Neural cell (in vitro differentiated cells): Measurements from ENCODE around the gene ASTN1. TPM values are rescaled to one million over a fixed set of nuclear protein-coding genes. Genes with fewer than 3 reads are reported as not detected.

ENCODE experiments used
- H2AFZ ChIP-seq: fragments of 200-600, 300-800 bp; sonication (generic), shearing (Covaris generic); 2 replicates; pipeline ENCODE4 v1.6.0; 2014; ENCODE audit warnings: low read depth, mild to moderate bottlenecking, antibody characterized with exemption, low read length, moderate library complexity
- H3F3A ChIP-seq: fragments of 200-600 bp; shearing (Covaris generic); 2 replicates; pipeline ENCODE4 v1.6.1; 2016; ENCODE audit warnings: mild to moderate bottlenecking, moderate library complexity, mixed read lengths, antibody characterized with exemption, low read length; ENCODE audit not compliant: insufficient read depth, poor library complexity, severe bottlenecking
- H3K27ac ChIP-seq: fragments of 200-600, 300-800 bp; sonication (generic), shearing (Covaris generic); 2 replicates; pipeline ENCODE4 v1.5.1; 2014; ENCODE audit warnings: mild to moderate bottlenecking, low read length, moderate library complexity
- H3K27me3 ChIP-seq: fragments of 300-800, 200-600 bp; sonication (generic), shearing (Covaris generic); 2 replicates; pipeline ENCODE4 v1.6.0; 2014; ENCODE audit warnings: mild to moderate bottlenecking, low read depth, low read length, moderate library complexity; ENCODE audit not compliant: insufficient read depth
- H3K36me3 ChIP-seq: fragments of 300-800, 200-600 bp; sonication (generic), shearing (Covaris generic); 2 replicates; pipeline ENCODE4 v1.5.1; 2014; ENCODE audit warnings: mild to moderate bottlenecking, antibody characterized with exemption, low read length, moderate library complexity; ENCODE audit not compliant: insufficient read depth
- H3K4me2 ChIP-seq: fragments of 300-800, 200-600 bp; sonication (generic), shearing (Covaris generic); 2 replicates; pipeline ENCODE4 v1.6.0; 2014; ENCODE audit warnings: mild to moderate bottlenecking, low read length
- H3K4me3 ChIP-seq: fragments of 300-800, 200-600 bp; sonication (generic), shearing (Covaris generic); 2 replicates; pipeline ENCODE4 v1.5.1; 2014; ENCODE audit warnings: mild to moderate bottlenecking, low read length, moderate library complexity
- H3K79me2 ChIP-seq: fragments of 200-600 bp; shearing (Covaris generic); replicated peaks from 2 replicates; pipeline ENCODE4 v1.6.0; 2014; ENCODE audit warnings: mild to moderate bottlenecking, low read length, moderate library complexity; ENCODE audit not compliant: insufficient read depth
- H3K9ac ChIP-seq: fragments of 300-800, 200-600 bp; sonication (generic), shearing (Covaris generic); 2 replicates; pipeline ENCODE4 v1.6.1; 2016; ENCODE audit warnings: mild to moderate bottlenecking, low read length, mixed read lengths
- H3K9me2 ChIP-seq: fragments of 200-600 bp; shearing (Covaris generic); 2 replicates; pipeline ENCODE4 v1.6.1; 2016; ENCODE audit warnings: mild to moderate bottlenecking, low read length, mixed read lengths; ENCODE audit not compliant: insufficient read depth
- H3K9me3 ChIP-seq: fragments of 200-600, 300-800 bp; sonication (generic), shearing (Covaris generic); 2 replicates; pipeline ENCODE4 v1.6.1; 2016; ENCODE audit warnings: mild to moderate bottlenecking, mixed run types, low read length, moderate library complexity, mixed read lengths
- H4K20me1 ChIP-seq: fragments of 200-600 bp; shearing (Covaris generic); 2 replicates; pipeline ENCODE4 v1.6.1; 2016; ENCODE audit warnings: mild to moderate bottlenecking, mixed run types; ENCODE audit not compliant: insufficient read depth
- CTCF ChIP-seq: fragments of 450-650 bp; IDR thresholded peaks from 2 replicates; pipeline ENCODE4 v1.5.1; 2014; ENCODE audit warnings: antibody characterized with exemption, mild to moderate bottlenecking, moderate library complexity; ENCODE audit not compliant: poor library complexity, severe bottlenecking
- EP300 ChIP-seq: fragments of 450-650 bp; conservative IDR thresholded peaks from 2 replicates; pipeline ENCODE4 v1.6.1; 2014; ENCODE audit warnings: antibody characterized with exemption, mild to moderate bottlenecking, moderate library complexity; ENCODE audit not compliant: poor library complexity, severe bottlenecking
- EZH2 ChIP-seq: fragments of 200-600, 300-800 bp; shearing (Covaris generic), sonication (generic); IDR thresholded peaks from 2 replicates; pipeline ENCODE4 v1.6.1; 2014; ENCODE audit warnings: antibody characterized with exemption, low read length, borderline replicate concordance, mild to moderate bottlenecking; ENCODE audit not compliant: insufficient read depth, poor library complexity, severe bottlenecking
- MXI1 ChIP-seq: fragments of 450-650 bp; conservative IDR thresholded peaks from 2 replicates; pipeline ENCODE4 v1.6.1; 2014; ENCODE audit warnings: antibody characterized with exemption, mild to moderate bottlenecking; ENCODE audit not compliant: poor library complexity, severe bottlenecking
- POLR2AphosphoS5 ChIP-seq: IDR thresholded peaks from 2 replicates; pipeline ENCODE4 v1.6.1; 2012
- RAD21 ChIP-seq: fragments of 450-650 bp; conservative IDR thresholded peaks from 2 replicates; pipeline ENCODE4 v1.6.1; 2014; ENCODE audit warnings: antibody characterized with exemption, mild to moderate bottlenecking, moderate library complexity
- REST ChIP-seq: IDR thresholded peaks from 2 replicates; pipeline ENCODE4 v1.6.1; 2012; ENCODE audit warnings: borderline replicate concordance
- SMC3 ChIP-seq: fragments of 450-650 bp; conservative IDR thresholded peaks from 2 replicates; pipeline ENCODE4 v1.6.1; 2014; ENCODE audit warnings: antibody characterized with exemption, mild to moderate bottlenecking, moderate library complexity; ENCODE audit not compliant: poor library complexity
- TAF1 ChIP-seq: IDR thresholded peaks from 2 replicates; pipeline ENCODE4 v1.6.1; 2012; ENCODE audit warnings: low read depth
- polyA plus RNA-seq: library from polyadenylated mRNA; depleted of rRNA; stranded (reverse); fragments of >200 nt; gene quantifications from 2 replicates; pipeline ENCODE4 v1.2.3, GENCODE V29; 2014

The ASTN1 gene
- polyA plus RNA-seq, 1 donor from 2014 or later, result 33.4 TPM

DNA sequence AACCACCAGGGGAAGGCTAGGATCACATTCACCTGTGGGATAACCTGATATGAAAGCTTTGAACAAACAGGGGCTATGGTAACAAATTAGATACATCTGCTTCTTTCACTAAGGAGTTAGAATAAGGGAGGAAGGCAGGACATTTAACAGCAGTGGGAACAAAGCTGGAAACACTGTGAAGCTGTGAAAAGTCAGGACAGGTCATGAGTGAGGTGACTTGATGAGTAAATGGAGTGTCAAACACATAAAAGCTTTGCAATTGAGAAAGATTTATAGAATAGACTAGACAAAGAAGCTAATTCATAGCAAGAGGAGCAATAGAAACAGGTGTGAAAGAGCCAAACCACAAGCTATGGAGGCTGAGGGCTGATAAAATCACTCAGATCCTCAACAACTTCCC, 110.0 kb downstream of the ASTN1 start:
- Histone ChIP-seq H3K9ac (no peak overlapping the region), H4K20me1 (no peaks in the 10 kb centered on the region), H3K4me2 (no peak overlapping the region), H2AFZ (no peak overlapping the region), H3K9me2 (no peaks in the 10 kb centered on the region), H3K27me3 (no peaks in the 10 kb centered on the region), H3K4me3 (no peak overlapping the region), H3K9me3 (no peaks in the 10 kb centered on the region), H3K36me3 (peaks cover 10% of the 10 kb centered on the region), H3F3A (no peaks in the 10 kb centered on the region), H3K27ac (no peak overlapping the region), H3K79me2 (no peaks in the 10 kb centered on the region)
- TF ChIP-seq SMC3 (peak; percentile 18), REST (no peak), MXI1 (no peak), EP300 (peak; percentile 35), EZH2 (no peak), POLR2AphosphoS5 (peak; percentile 10), TAF1 (no peak), RAD21 (no peak), CTCF (no peak)

GRCh38 chr1:177053648-177054047, 110.9 kb downstream of the ASTN1 start:
- H3K4me3 ChIP-seq, result no peak overlapping the region
- no peaks in the 10 kb centered on the region for H3K9me2 ChIP-seq
- no peak overlapping the region for H2AFZ ChIP-seq
- H3K79me2 ChIP-seq, result no peaks in the 10 kb centered on the region
- no peaks in the 10 kb centered on the region for H3F3A ChIP-seq
- H3K9ac ChIP-seq, result no peak overlapping the region
- TF ChIP-seq MXI1 (no peak), POLR2AphosphoS5 (no peak), SMC3 (no peak), RAD21 (no peak), EZH2 (no peak), EP300 (no peak), TAF1 (no peak), REST (no peak), CTCF (no peak)
- H3K27me3 ChIP-seq, result no peaks in the 10 kb centered on the region
- H4K20me1 ChIP-seq, result no peaks in the 10 kb centered on the region
- H3K4me2 ChIP-seq, result no peak overlapping the region
- H3K27ac ChIP-seq, result no peak overlapping the region
- no peaks in the 10 kb centered on the region for H3K9me3 ChIP-seq
- H3K36me3 ChIP-seq, result peaks cover 4% of the 10 kb centered on the region
